ENCODE data around the gene GZMA.

GZMA gene

DNA sequence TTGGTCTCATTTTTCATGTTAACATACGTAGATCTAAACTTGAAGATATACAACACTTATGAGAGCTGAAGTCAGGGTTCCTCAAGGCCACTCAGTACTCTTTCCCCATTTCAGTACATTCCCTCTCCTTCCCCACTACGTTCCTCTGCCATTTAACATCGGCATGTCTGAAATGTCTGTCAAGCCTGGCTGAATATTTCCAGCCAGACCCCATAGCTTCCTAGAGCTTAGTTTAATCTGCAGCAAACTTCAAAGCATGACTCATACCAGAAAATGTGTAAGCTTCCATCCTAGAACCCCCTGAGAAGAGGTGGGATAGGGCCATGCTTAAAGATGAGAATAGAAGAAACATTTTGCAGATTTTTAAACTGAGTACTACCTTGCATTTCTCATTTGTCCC is 6.2 kb downstream of the GZMA start:
- DNase-seq (ENCODE audit: low read depth, low spot score): no peak

DNA sequence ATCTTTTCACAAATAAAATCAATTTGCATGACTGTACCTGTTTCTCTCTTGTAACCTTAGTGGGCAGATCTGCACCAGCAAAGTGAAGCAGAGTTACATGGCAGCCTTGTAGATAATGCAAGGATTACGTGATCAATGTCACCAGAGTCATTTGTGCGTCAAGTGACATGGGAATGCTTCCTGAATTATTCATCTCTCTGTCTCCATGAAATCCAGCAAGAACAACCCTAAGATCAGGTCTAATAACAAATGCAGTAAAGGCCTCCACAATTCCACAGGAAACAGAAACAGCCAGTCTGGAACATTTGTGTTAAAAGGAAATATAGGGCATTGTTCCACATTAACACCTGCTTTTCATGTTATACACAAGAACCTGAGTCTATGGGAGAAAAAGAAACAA is 7.8 kb downstream of the GZMA start:
- no peak for DNase-seq (ENCODE audit: low read depth, low spot score)

DNA sequence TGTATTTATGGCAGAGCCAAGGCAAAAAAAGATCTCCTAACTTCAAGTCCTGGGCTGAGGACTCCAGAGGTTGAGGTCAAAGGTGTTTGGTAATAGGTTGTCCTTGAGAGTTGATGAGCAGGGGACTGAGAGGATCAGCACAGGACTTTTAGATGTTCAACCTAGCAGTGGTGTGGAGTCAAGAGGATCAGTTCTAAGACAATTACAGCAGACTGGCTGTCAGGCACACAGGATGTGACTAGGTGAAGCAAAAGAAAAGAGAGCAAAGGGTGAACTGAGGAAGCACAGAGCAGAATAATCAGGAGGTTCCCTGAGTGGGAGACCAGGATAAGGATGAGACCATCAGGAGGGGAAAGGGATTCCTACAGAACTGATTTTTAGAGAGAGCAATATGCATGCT is 10.9 kb downstream of the GZMA start:
- no peak for DNase-seq (ENCODE audit: low read depth, low spot score)

DNA sequence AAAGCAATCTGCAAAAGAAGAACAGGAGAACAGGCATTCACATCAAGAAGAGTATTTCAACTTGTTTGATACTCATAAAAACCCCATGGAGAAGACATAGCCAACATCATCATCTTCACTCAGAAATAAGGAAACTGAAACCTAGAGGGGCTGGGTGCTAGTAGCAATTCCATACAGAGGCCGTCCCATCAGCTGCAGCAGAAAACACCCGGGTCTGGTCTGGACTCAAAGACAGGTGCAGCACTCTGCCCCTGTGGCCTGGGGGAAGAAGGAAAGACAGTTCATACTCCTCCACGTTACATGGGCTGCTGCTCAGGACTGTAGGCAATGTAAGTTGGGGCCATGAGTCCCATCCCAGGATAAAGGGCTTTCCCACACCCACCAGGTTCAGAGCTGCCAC is 11.6 kb downstream of the GZMA start:
- DNase-seq (ENCODE audit: low read depth, low spot score): no peak

DNA sequence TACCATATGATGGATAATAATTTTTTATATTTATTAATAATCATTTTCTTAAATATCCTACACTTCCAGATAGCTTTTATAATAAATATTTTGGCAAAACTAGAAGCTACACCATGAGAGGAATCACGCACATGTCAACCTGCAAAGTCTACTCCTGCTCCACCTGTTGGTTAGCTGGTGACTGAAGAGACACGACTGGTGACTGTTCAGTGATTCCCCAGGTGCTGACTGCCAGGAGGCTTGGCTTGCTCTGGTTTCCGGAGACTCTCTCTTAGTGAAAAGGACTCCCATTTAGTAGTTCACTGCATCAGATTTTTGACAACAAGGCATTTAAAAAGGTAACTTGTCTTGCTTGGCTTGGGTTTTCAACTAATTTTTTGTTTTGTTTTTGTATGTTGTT is 20.9 kb downstream of the GZMA start:
- DNase-seq (ENCODE audit: low read depth, low spot score): no peak

DNA sequence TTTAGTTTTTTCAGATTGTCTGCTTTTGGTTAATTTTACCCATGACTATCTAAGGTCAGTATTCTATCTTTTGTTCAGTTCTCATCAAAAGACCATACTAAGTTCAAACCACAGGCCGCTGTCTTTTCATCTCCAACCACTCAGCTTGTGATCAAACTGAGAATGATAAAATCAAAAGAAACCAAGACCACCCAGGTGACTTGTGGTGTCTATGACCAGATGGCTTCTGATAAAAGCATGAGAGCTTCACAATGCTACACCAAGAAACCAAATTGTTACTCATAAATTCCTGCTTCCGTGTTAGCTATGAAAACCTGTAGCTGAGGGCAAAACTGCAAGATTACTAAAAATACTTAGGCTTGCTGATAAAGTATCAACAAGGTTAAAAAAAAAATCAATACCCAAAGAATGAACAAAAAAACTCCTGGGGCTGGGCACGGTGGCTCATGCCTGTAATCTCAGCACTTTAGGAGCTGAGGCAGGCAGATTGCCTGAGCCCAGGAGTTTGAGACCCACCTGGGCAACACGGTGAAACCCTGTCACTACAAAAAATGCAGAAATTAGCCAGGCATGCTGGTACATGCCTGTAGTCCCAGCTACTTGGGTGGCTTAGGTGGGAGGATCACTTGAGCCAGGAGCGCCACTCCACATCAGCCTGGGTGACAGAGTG is 31.7 kb downstream of the GZMA start:
- no peak for DNase-seq (ENCODE audit: low read depth, low spot score)

DNA sequence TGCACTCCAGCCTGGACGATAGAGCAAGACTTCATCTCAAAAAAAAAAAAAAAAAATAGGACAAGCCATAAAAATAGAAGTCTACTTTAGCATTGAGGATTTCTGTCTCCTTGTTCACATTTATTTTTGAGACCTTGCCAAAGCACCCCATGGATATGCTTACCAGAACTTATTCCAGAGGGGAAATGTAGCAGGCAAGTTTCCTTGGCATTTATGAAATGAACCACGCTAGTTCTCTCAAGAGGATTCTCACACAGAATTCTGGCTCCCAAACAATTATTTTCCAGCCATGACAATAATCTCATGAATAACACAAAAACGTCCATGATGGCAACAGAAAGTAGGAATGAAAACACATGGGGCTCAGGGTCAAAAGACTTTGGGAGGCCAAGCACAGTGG is 34.1 kb downstream of the GZMA start:
- DNase-seq (ENCODE audit: low read depth, low spot score): peak; percentile 39

DNA sequence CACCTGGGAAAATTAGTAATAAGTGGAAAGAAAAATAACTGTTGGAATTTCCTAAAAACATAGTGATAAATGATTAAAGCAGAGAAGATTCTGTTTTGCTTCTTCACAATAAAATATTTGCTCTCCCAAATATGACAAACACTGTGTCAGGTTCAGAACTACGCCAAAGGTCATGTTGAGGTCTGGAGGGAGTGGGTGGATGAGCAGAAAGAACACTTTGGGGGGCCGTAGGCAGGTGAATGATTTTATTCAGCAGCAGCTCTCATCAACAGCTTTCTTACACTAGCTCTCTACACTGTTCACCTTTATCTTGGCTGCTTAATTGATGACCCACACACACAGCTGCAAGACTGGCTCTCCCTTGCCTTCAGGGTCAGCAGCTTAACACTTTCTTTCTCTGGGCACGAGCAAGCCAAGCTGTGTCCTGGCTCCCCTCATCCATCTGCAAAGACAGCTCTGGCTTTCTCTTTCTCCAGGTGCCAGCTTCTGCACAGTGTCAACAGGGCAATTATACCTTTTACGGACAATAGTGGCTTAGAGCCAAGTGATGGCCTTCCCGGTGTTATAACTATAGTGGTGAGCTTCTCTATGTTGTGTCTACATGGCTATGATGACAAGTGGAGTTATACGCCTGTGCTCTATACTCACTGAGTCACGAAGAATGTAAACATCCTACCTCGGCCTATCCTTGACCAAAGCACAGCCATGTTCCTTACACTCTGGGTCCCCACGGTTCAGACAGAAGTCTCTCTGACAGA is 38.6 kb downstream of the GZMA start:
- DNase-seq (ENCODE audit: low read depth, low spot score): no peak

DNA sequence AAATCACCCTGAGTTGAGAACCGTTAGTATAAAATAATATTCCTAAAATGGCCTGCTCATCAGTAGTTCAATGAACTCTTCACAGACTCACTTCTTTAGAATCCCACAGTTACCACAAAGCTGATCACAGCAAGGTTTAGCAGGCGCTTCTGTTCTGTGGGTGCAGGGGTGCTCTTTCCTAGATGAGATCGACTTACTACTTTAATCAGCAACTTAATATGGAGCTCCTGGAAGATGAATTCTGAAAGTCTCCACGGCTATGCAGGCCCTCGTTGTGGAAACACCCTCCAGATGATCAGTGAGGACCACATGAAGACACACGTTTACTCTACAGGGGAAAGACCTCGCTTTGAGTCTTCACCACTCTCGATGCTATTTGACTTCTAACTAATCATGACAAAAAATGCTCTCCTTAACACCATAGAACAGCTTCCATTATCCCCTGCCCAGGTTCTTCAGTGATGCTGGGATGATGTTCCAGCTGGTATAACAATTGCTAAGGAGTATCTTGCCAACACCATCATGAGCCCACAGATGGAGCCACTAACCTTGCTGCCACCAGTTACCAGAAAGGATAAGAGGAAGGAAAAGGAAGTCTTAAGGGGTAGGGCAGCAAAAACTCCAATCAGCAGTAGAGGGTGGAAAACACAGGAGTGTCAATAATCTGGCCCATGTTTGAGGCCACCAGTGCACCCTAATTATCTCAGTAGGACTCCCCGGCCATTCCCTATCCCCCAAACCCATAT is 39.7 kb downstream of the GZMA start:
- no peak for DNase-seq (ENCODE audit: low read depth, low spot score)

DNA sequence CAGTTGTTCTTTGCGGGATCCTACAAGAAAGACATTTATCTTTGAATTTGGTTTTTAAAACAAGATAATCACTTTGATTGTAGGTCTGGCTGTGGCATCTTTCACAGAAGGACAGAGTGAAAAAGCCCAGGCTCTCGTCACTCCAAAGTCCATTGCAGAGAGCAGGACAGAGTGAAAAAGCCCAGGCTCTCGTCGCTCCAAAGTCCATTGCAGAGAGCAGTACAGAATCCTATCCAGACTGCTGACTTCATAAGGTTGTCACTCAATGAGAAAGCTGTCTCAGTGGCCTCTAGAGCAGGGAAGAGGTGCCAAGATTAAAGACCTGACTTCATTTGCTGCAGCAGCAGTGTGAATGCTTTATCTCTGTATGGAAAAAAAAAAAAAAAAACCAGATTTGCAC is 41.2 kb downstream of the GZMA start:
- DNase-seq (ENCODE audit: low read depth, low spot score): no peak

DNA sequence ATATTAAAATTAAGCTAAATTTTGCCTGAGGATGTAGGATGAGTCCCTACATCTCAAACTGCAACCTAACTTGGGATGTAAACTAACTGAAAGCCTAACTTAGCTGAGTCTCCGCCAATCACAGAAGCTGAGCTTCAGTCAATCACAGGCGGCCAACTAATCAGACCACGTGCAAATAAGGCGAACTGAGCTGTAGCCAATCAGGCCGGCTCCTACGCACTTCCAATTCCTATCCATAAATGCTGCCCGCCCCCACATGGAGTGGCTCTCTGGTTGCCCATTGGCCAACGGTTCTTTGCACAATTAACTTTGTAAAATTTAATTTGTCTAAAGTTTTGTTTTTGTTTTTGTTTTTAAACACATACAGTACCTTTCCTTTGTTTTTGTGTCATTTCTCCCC is 43.6 kb downstream of the GZMA start:
- DNase-seq (ENCODE audit: low read depth, low spot score): no peak

DNA sequence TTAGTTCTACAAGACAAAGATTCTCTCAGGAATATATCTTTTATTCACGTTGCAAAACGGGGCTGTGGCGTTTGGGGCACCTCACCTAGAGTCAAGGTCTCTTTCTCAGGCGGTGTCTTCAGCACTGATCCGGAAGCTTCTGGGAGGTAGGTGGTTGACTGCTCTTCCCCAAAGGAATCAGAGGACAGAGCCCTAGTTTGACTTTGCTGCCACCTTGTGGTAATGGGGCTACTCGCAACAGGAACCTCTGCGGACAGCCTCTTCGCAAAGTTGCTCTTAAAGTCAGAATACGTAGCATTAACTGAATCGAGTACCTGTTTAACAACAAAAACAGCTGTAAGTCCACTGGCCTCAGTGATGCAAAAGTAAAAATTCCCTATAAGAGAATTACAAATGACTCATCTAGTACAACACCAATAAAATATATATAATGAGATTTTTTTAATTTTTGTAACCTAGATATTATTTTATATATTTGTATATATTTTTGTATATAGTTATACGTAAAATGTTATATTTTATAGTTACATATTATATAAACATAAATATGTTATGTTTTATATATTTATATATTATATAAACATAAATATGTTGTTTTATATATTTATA is 44.2 kb downstream of the GZMA start:
- peak; percentile 74 for DNase-seq (ENCODE audit: low read depth, low spot score)

DNA sequence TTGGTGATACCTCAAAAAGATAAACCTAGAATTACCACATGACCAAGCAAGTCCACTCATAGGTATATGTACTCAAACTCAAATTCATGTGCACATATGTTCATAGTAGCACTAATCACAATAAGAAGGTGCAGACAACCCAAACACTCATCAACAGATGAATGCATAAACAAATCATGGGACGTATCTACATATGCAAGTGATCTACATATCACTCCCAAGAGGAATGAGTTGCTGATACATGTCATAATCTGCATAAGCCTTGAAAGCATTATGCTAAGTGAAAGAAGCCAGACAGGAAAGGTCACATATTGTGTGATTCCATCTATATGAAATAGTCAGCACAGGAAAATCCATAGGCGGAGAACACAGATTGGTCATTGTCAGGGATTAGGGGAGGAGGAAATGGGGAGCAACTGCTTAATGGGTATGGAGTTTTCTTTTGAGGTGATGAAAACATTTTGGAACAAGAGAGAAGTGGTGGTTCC is 46.9 kb downstream of the GZMA start:
- DNase-seq (ENCODE audit: low read depth, low spot score): no peak

DNA sequence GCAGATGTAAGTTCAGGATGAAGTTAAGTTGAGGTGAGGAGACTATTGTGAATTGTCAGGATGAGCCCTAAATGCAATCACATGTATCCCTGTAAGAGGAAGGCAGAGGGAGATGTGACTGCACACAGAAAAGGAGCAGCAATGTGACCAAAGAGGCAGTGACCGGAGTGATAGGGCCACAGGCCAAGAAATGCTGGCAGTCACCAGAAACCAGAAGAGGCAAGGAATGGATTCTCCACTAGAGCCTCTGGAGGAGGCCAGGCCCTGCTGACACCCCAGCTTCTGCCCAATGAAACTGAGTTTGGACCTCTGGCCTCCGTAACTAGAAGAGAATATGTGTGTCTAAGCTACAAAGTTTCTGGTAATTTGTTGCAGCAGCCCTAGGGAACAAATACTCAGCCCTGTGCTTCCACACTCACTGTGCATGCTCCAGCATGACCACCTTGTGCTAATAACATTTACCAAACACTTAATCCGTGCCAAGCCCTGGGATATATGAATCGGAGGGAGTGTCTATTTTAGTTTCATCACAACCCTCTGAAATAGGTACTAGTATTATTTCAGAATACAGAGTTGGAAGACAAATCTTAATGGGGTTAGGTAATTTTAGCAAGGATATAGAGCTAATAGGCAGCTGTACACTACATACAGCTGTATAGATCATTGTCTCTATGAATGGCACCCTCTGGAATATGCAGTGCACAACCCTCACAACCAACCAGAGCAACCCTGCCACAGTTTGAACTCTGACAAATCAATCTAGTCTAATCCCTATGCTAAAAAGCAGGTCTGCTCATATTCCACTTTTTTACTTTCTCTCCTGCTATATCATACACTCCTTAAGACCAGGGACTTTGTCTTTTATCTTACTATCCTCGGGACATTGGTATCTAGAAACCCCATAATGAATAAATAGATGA is 49.7 kb downstream of the GZMA start:
- no peak for DNase-seq (ENCODE audit: low read depth, low spot score)

DNA sequence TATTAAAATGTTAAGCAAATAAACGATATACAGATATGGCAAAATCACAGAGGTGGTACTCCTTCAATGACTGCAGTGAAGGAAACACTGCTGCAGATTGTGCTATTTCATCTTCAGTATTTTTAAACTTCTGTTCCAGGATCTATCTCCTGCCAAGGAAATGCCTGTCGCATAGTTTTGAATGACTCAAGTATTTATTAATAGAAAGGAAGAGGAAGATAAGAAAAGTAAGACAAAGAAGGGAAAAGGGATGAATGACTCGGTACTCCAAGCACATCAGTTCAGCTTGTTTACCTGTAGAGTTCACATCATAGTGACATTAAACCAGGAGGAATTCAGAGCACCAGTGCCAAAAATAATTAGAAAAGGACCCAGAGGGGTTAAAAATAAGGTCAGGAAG is 52.4 kb downstream of the GZMA start:
- no peak for DNase-seq (ENCODE audit: low read depth, low spot score)
